Measurements from ENCODE around the gene CDH16.

Gene CDH16

GRCh38 chr16:66923247-66923731, 4.6 kb upstream of the CDH16 start:
- peak; percentile 77 for DNase-seq (ENCODE audit: low read depth)
- no peak overlapping the region for H3K4me3 ChIP-seq (ENCODE audit: control insufficient read depth, low read depth, low read length)
- TF ChIP-seq CTCF (conservative IDR thresholded peaks at IDR 0.05; ENCODE audit: control insufficient read depth, insufficient read depth, low read depth, low read length) = no peak

- no peak for TF ChIP-seq CTCF (conservative IDR thresholded peaks at IDR 0.05; ENCODE audit: control insufficient read depth, insufficient read depth, low read depth, low read length)
- DNase-seq (ENCODE audit: low read depth) = no peak
- no peak overlapping the region for H3K4me3 ChIP-seq (ENCODE audit: control insufficient read depth, low read depth, low read length)
Measured at GRCh38 chr16:66921729-66922450, 3.2 kb upstream of the CDH16 start.

- TF ChIP-seq CTCF (conservative IDR thresholded peaks at IDR 0.05; ENCODE audit: control insufficient read depth, insufficient read depth, low read depth, low read length) = no peak
- DNase-seq (ENCODE audit: low read depth) = no peak
- no peak overlapping the region for H3K4me3 ChIP-seq (ENCODE audit: control insufficient read depth, low read depth, low read length)
Measured at GRCh38 chr16:66920924-66921680, 2.4 kb upstream of the CDH16 start.

- TF ChIP-seq CTCF (conservative IDR thresholded peaks at IDR 0.05; ENCODE audit: control insufficient read depth, insufficient read depth, low read depth, low read length) = no peak
Measured at GRCh38 chr16:66920299-66920590, 1.6 kb upstream of the CDH16 start.

GRCh38 chr16:66919569-66920298, 1.0 kb upstream of the CDH16 start:
- no peak for TF ChIP-seq CTCF (conservative IDR thresholded peaks at IDR 0.05; ENCODE audit: control insufficient read depth, insufficient read depth, low read depth, low read length)
- no peak for DNase-seq (ENCODE audit: low read depth)
- H3K4me3 ChIP-seq (ENCODE audit: control insufficient read depth, low read depth, low read length) = no peak overlapping the region

More at GRCh38 chr16:66920299-66920590, 1.6 kb upstream of the CDH16 start:
- no peak overlapping the region for H3K4me3 ChIP-seq (ENCODE audit: control insufficient read depth, low read depth, low read length)
- no peak for DNase-seq (ENCODE audit: low read depth)

- TF ChIP-seq CTCF (conservative IDR thresholded peaks at IDR 0.05; ENCODE audit: control insufficient read depth, insufficient read depth, low read depth, low read length) = no peak
- DNase-seq (ENCODE audit: low read depth) = no peak
- H3K4me3 ChIP-seq (ENCODE audit: control insufficient read depth, low read depth, low read length) = no peak overlapping the region
Measured at GRCh38 chr16:66918355-66918754, 330 bp downstream of the CDH16 start.
